ENCODE measurements around the gene TSPO2. TPM values are rescaled to one million over a fixed set of nuclear protein-coding genes. Genes with fewer than 3 reads are reported as not detected.

The TSPO2 gene
- total and polyA plus RNA-seq, 2 of the 4 experiments (the other 2 are of a cell fraction), result not detected

GRCh38 chr6:41071501-41071922 lies 29.2 kb downstream of the TSPO2 start:
- Histone ChIP-seq H3K27me3 (ENCODE audit: control insufficient read depth, insufficient read depth, low read length) (no peaks in the 10 kb centered on the region), H3K9me3 (ENCODE audit: control insufficient read depth, insufficient read depth, low read length) (no peaks in the 10 kb centered on the region), H4K20me1 (ENCODE audit: insufficient read depth, low read length) (peaks cover 10% of the 10 kb centered on the region), H3K4ac (ENCODE audit: low read depth, low read length) (peak overlapping the region; percentile 93; the same call in 1 of the 2 replicates), H3K9ac (ENCODE audit: low read depth, low read length) (peak overlapping the region; percentile 78), H3K4me2 (ENCODE audit: low read depth, low read length) (peak overlapping the region; percentile 76), H4K5ac (ENCODE audit: low read depth, low read length) (peak overlapping the region; percentile 13), H2BK5ac (ENCODE audit: low read depth, low read length, poor library complexity, severe bottlenecking) (peak overlapping the region; percentile 82), H4K8ac (ENCODE audit: low read depth in 2 of 2, low read length in 2 of 2) (peak overlapping the region; percentile 80 to 86), H2AK9ac (replicated peaks; ENCODE audit: low read depth, low read length, poor library complexity) (peak overlapping the region; percentile 11), H3K23ac (ENCODE audit: low read depth, low read length) (peak overlapping the region; percentile 72), H3K79me1 (ENCODE audit: low read depth in 1 of 2, low read length in 2 of 2) (peaks cover 7 to 15% of the 10 kb centered on the region in 2 experiments; a peak in 3 of 4 replicates), H2BK120ac (ENCODE audit: low read depth, low read length) (peak overlapping the region; percentile 28; the same call in 1 of the 2 replicates), H2BK20ac (ENCODE audit: low read depth, low read length) (no peak overlapping the region), H3K14ac (replicated peaks; ENCODE audit: low read depth, low read length) (peak overlapping the region; percentile 92), H2BK15ac (ENCODE audit: low read depth, low read length) (peak overlapping the region; percentile 64; the same call in 2 of the 3 replicates), H3K9me1 (ENCODE audit: insufficient read depth, low read length) (peaks cover 6% of the 10 kb centered on the region), H3K56ac (ENCODE audit: extremely low read depth, insufficient read depth, low read length) (peak overlapping the region; percentile 92), H3K18ac (ENCODE audit: low read depth, low read length) (peak overlapping the region; percentile 23), H3K4me3 (ENCODE audit: insufficient read depth, low read depth, low read length) (peak overlapping the region; percentile 63), H2AK5ac (ENCODE audit: low read depth, low read length) (no peak overlapping the region), H3K27ac (ENCODE audit: insufficient read depth, low read length) (peak overlapping the region; percentile 76), H3K36me3 (ENCODE audit: control insufficient read depth, insufficient read depth, low read length) (no peaks in the 10 kb centered on the region; the same call in 1 of the 2 replicates), H2AFZ (replicated peaks; ENCODE audit: low read length, poor library complexity) (peak overlapping the region; percentile 94), H4K91ac (ENCODE audit: insufficient read depth, low read depth, low read length) (peak overlapping the region; percentile 84; the same call in 1 of the 2 replicates), H3K4me1 (ENCODE audit: control insufficient read depth, insufficient read depth, low read length) (peaks cover 3% of the 10 kb centered on the region)
- intact Hi-C loops (cut with micrococcal nuclease) (loop anchor here (5.0 kb wide), 2 partner anchors 246 to 611 kb away; no protein-coding TSS in a partner anchor), in situ Hi-C loops (cut with MboI; ENCODE audit: low sequenced_read_pairs) (no loop called here), dilution Hi-C loops (cut with HindIII; ENCODE audit: low sequenced_read_pairs, unreplicated experiment) (no loop called here)
- DNase-seq (peak; percentile 76), ATAC-seq (ENCODE audit: low read depth) (no peak)
- TF ChIP-seq POLR2A (IDR thresholded peaks at IDR 0.05; ENCODE audit: low read depth, low read length) (peak; percentile 83), RAD21 (IDR thresholded peaks at IDR 0.05; ENCODE audit: low read length) (no peak), CTCF (conservative IDR thresholded peaks at IDR 0.05; ENCODE audit: low read depth, low read length) (0 out of 2 replicates have a peak, but pooled peaks have one; percentile 14), MAFK (IDR thresholded peaks at IDR 0.05; ENCODE audit: low read depth, low read length) (no peak), ELK1 (IDR thresholded peaks at IDR 0.05; ENCODE audit: borderline replicate concordance, low read depth, low read length) (no peak)
- ChIA-PET CTCF (no interaction called here), POLR2A (ENCODE audit: unreplicated experiment) (interaction anchor here (0.5 kb wide), 1 partner anchor 74 kb away, joined by 3 read pairs; no protein-coding TSS in a partner anchor)
- no TSS peak for BruUV-seq (replicated peaks)
- 2% methylated on average over 11 of the region's 16 CpGs; no CpG with 5 or more reads in 1 of the 2 experiments for WGBS, 2 experiments (ENCODE audit: extremely low coverage in 2 of 2, insufficient read length in 1 of 2)
